Right forelimb (tissue), 1 donor: Measurements from ENCODE around the gene SIVA1.
"Not testable (repeated sequence)": the region's sequence is repeated elsewhere in the genome, so short reads cannot be mapped to it uniquely, and the experiment has no call there.

Source experiments
- DNase-seq: peaks from one replicate; pipeline ENCODE4 v3.0.0-alpha.2; 2018

Gene SIVA1

GRCh38 chr14:104721505-104722431 is 31.2 kb upstream of the SIVA1 start:
- DNase-seq: no peak

GRCh38 chr14:104722938-104723650 is 29.9 kb upstream of the SIVA1 start:
- DNase-seq: no peak

DNA sequence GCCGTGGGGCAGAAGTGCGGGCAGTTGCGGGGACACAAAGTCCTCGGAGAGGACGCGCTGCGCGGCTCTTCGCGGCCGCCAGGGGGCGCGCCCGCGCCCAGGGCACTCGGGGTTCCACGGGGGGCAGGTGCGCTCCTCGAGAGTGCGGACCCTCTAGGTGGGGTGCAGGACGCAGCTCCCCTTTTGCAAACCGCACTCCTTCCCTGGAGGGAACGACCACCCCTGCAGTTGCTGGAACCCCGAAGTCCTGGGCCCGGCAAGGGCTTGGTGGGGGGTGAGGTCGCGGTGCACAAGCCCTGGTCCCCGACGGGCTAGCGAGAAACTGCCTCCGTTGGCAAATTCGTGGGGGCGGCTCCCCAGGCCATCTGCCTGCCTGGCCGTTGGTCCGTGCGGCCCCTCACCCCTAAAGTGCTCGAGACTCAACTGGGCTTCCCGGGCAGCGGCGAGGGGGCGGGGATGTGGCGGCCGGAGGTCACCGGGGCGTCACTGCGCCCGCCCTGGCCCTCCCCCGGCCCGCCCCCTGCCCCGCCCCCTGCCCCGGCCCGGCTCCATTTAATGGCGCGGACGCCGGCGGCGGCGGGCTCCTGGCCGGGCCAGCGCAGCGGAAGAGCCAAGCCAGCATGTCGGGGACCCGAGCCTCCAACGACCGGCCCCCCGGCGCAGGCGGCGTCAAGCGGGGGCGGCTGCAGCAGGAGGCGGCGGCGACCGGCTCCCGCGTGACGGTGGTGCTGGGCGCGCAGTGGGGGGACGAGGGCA is 29.1 kb upstream of the SIVA1 start, which contains the start of gene ADSS1:
Gene ADSS1, plus strand, starts transcription at position 579 of the 756 bp plus-strand sequence. Its CDS starts 42 bp downstream, at position 621.
- DNase-seq: peak; percentile 75

DNA sequence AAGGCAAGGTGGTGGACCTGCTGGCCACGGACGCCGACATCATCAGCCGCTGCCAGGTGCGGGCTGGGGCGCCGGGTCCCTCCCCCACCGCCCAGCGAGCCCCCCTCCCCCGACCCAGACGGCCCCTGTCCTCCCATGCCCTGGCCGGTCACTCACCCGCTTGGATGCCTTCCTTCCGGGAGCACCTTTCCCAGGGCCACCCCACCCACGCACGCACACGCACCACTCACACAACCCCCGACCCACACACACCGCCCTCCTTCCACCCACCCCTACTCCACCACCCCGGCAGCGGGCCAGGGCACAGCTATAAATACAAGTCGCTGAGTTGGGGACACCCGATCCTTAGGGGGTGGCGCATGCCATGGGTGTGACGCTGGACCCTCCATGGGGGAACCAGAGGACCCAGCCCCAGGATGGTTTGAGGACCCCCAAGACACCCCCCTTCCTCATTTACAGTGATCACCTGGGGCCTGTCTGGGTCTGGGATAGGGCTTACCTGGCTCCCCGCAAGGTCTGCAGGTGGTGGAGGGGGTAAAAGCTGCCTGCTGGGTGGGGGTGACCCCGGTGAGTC is 28.5 kb upstream of the SIVA1 start:
- no peak for DNase-seq

GRCh38 chr14:104724981-104725771 is 27.8 kb upstream of the SIVA1 start:
- peak; percentile 70 for DNase-seq

DNA sequence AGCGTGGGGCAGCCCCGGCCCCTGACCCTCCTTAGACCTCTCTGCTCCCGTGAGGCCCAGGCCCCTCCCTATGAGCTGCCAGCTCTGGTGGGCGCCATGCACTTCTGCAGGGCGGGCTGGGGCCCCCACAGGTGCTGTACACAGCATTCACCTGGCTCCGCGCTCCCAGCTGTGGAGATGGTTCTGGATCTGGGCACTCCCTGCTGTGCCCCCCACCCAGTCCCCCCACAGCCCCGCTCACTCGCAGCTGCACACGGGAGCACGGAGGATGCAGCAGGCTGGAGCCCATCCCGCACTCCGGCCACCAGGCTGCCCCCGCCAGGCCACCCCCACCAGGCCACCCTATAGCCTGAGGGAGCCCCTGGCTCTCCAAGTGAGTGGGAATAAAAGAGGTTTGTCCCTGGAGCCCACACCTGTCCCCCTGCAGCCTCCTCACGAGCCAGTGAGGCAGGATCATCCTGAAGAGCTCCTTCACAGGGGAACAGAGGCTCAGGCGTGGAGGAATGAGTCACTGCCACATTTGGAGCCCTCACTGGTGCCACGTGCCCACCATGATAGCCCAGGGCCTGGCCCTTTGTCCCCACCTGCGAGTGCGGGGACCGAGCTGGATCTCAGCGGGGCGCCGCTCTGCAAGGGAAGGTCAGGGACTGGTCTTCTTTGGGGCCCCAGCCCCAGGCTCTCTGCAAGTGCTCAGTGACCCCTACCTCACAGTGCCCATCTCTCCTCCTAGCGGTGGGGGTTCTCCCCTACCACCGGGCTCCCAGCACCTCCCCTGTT is 27.0 kb upstream of the SIVA1 start:
- no peak for DNase-seq

DNA sequence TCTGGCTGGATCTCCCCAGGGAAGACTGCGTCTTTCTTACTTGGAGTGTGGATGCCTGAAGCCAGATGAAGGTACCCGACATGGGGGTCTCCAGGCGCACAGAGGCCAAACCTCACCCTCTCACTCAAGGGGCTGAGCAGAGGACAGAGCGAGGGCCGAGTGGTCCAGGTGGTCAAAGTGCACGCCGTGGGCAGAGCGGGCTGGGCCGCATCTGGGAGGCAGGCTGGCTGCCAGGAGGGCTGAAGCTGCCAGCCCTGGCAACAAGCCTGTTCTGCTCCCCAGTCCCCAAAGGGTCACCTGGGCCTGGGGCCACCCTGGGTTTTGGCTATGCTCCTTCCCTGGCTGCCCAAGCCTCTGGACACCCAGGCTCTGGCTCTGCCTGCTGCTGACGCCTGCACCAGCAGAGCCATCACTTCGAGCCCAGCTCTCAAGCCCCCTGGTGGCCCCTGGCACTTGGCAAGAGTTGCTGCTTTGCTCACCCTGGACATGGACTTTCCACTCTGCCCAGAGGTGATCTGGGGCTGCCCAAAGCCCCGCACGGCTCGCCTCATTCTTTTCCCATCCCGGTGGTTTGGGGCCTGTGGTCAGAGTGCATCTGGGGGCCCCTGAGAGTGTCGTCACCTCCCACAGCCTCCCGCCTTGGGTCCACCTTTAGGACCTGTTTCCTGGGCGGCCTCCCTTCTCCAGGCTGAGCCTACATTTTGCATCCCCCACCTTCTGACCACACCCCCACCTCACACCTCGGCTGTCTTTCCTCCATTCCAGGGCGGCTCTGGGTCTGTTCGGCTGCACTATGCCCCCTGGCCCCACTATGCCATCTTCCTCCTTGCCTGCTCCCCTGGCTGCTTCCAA is 26.1 kb upstream of the SIVA1 start:
- DNase-seq: no peak

DNA sequence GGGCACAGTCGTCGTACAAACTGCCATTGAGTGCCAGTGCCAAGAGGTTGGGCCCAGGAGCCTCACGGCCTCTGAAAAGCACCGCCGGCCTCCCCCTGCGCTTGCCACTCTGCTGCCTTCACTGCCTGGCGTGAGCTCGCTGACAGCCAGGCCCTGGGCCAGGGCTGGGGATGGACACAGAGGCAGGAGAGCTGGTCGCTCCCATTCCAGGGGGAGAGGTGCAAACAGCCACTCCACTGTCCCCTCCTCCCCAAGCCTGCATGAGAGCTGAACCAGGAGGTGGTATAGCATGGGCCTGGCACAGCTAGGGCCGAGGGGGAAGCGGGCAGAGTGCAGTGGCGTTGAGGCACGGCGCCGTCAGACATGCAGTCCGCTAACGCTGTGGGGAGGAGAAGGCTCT is 24.3 kb upstream of the SIVA1 start:
- DNase-seq: no peak

GRCh38 chr14:104729176-104729834 is 23.6 kb upstream of the SIVA1 start:
- not testable (repeated sequence) for DNase-seq

DNA sequence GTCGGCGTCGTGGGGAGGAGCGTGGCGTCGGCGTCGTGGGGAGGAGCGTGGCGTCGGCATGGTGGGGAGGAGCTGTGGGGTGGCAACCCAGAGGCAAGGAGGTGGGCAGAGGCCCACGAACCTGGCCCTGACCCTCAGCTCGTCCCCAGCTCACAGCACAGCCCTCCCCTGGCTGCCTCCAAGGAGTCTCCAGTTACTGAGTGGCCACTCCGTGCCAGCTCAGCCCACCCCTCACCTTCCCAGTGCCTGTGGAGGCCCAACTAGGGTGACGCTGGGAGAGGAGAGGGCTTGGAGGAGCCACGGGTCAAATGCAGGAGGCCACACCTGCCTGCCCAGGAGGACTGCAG is 23.1 kb upstream of the SIVA1 start:
- DNase-seq: no peak

DNA sequence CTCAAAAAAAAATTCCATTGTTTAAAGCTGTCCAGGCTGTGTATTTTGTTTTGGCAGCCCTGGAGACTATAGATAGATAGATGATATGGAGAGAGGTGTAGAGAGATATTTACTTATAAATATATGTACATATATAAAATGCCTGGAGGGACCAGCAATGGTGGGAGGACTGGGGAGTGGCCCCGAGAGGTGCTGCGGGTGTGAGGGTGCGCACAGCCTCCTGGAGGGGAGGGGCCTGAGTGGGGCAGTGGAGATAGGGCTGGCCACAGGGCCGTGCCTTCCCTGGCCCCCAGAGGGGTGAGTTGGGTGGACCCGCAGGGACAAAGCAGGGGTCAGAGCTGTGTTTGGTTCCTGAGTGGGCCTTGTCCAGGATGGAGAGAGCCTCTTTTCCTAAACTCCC is 22.5 kb upstream of the SIVA1 start:
- DNase-seq: no peak

DNA sequence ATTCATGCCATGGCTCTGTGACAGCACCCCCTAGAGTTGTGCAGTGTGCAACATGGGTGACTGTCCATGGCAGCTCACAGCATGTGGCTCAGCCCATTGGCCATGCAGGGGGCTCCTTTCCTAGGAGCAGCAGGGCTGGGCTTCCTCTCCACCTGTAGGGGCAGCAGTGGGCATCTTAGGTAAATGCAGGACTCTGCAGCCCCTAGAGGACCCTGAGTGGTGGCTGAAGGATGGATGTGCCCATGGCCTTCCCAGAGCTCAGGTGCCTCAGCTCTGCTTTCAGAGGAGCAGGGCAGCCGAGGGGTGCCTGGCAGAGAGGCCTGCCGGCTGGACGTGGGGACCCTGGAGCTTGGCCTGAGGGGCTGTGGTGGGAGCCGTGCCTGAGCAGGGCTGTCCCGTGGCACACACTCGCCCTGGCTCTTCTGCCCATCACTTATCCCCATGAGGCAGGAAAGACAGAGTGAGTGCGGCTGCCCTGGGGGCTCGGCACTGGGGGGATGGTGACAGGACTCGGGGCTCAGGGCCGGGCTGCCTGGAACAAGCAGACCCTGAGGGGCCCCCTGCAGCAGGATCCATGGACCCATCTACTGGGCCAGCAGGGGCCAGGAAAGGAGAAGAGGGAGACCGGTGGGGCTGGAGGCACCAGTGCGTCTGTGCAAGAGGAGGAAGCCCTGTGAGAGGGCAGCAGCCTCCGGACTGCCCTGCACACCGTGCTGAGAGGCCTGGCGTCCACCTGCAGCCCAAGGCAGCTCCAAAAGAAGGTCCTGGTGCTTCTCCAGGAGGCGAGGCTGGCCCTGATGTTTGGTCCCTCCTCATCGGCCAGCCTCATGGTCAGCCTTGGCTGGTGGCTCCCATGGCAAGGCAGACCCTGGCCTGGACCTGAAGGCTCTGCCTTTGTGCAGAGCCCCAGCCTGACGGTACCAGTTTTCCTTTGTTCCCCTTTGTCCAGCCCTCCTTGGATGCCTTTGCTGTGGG is 21.3 kb upstream of the SIVA1 start:
- no peak for DNase-seq

- no peak for DNase-seq
Measured at GRCh38 chr14:104732355-104732804, 20.6 kb upstream of the SIVA1 start.

DNA sequence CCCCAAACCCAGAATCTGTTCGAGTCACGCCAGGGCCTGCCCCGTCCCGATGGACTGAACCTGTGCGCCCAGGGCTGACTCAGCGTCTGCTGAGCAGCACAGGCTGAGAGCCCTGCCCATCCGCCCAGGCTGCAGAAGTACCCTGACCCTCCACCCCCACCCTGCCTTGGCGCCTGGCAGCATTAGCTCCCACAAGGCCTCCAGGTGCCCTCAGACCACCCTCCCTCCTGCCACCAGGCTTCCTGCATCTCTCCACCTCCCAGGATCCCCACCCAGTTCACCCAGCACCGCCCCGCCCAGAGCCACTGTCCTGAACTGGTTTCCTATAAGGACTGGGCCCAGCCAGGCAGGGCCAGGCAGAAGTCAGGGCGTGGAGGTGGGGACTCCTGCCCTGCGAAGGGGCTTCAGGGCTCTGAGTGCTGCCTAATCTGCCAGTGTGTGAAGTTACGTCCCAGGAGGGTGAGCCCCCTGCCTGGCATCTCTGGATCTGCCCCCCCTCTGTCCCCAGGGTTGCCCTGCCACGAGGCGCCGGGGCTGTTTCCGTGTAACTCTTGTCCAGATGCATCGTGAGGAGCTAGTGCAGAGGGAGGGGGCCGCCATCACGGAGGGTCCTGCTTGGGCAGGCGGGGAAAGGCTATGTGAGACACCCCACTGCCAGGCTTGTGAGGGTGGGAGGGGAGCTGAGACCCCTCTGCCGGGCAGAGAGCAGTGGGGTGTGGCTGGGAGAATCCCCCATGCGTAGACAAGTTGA is 19.8 kb upstream of the SIVA1 start:
- no peak for DNase-seq

DNA sequence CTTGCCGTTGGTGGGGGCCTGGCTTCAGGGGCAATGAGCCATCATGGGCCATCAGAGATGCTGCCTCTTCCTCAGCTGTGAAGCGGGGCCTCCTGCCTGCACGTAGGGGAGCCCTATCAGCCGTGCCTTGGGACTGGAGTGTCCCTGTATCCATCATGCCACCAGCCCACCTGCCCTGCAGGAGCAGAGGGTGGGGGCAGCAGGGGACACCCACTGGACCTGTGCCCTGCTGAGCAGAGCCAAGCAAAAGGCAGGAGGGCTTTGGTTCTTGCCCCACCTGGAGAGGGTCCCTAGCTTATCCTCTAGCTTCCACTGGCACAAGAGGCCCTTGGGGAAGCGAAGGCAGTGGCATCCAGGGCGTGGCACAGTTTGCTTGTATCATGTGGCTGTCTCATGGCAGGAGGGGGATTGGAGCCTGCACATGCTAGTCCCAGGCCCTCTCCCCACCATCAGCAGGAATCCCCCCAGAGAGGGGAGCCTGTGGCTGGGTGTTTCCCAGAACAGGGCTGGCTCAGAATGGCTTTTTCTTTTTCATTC is 18.8 kb upstream of the SIVA1 start:
- no peak for DNase-seq

DNA sequence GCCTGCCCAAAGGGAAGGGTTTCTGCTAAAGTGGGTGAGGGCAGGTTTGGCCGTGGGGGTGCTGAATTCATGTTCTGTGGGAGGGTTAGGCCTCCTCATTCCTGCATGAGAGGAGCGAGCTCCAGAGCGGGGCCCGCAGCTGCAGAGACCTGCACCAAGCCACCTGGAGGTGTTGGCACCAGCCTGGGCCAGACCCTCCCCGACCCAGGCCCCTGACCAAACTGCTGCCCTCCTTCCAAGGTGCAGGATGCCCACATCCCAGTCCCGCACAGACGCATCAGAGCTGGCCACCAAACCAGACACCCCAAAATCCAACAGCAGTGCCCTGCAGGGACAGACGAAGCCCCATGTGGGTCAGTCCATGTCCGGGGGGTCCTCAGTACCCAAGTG is 18.4 kb upstream of the SIVA1 start:
- no peak for DNase-seq
